SK-N-MC (cell line): ENCODE results near the gene TMEM255B.

Source experiments
- EZH2 ChIP-seq: fragments of 200-600 bp; sonication (generic); IDR thresholded peaks from one replicate; pipeline ENCODE4 v1.6.1; 2017; ENCODE audit warnings: antibody characterized with exemption
- POLR2AphosphoS5 ChIP-seq: IDR thresholded peaks from 2 replicates; pipeline ENCODE4 v1.6.1; 2012; ENCODE audit warnings: mild to moderate bottlenecking, low read depth, low read length, borderline replicate concordance

- TF ChIP-seq POLR2AphosphoS5 (no peak), EZH2 (no peak)
Measured at GRCh38 chr13:113732176-113732960, 26.7 kb upstream of the TMEM255B start.
